Skin of body (tissue), 2 donors: ENCODE results near the gene SPRED2. TPM values are rescaled to one million over a fixed set of nuclear protein-coding genes. Genes with fewer than 3 reads are reported as not detected.

ENCODE experiments used
- DNase-seq: peaks from one replicate; lab custom pipeline; 2025; lab: John Stamatoyannopoulos, UW
- total RNA-seq: library from RNA; depleted of rRNA; stranded (reverse); fragments of >200 nt; gene quantifications from one replicate; pipeline ENCODE4 v1.2.3, GENCODE V29; 2014

Gene SPRED2, protein sequence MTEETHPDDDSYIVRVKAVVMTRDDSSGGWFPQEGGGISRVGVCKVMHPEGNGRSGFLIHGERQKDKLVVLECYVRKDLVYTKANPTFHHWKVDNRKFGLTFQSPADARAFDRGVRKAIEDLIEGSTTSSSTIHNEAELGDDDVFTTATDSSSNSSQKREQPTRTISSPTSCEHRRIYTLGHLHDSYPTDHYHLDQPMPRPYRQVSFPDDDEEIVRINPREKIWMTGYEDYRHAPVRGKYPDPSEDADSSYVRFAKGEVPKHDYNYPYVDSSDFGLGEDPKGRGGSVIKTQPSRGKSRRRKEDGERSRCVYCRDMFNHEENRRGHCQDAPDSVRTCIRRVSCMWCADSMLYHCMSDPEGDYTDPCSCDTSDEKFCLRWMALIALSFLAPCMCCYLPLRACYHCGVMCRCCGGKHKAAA
- 11.4 TPM for total RNA-seq

DNA sequence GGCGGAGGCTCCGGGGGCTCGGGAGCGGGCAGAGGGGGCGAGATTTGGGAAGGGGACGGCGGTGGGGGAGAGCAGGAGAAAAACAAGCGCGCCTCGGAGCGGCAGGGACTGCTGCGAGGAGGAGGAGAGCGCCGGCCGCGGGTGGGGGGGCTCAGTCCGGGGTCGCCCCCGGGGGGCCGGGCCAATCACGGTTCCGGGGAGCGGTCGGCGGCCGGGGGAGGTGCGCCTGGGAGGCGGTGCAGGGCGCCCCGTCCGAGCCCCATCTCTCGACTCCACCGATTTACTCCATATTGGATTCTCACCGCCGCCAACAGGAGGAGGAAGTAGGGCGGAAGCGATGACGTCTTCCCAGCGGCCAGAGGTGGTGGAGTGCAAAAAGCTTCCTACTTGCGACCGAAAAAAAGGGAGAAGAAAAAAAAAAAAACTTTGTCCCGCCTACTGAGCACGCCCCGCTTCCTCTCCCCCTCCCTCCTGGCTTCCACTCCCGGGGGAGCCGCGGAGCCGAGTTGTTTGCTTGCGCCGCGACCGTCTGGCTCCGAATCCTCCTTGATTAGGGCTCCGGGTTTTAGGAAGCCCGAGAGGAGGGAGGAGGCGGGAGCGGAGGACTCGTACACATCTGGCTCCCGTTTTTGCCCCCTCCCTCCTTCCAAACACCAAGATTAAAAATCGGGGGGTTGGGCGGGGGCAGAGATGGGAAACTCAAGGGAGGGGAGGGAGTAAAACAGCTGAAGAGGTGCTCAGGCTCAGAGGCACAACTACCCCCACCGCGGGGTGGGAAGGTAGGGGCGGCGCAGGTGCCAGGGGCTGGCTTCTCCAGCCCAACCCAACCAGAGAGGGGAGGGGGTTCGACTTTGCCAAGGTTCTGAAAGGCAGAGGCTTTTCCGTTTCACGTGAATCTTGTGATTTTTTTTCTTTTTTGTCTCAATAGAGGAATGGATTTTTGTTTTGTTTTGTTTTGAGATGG lies at the start of gene SPRED2:
TSS of gene SPRED2 (minus strand) at position 373 of the 964 bp plus-strand sequence. CDS start 612 bp downstream, outside the sequence.
- DNase-seq = peak; percentile 97

DNA sequence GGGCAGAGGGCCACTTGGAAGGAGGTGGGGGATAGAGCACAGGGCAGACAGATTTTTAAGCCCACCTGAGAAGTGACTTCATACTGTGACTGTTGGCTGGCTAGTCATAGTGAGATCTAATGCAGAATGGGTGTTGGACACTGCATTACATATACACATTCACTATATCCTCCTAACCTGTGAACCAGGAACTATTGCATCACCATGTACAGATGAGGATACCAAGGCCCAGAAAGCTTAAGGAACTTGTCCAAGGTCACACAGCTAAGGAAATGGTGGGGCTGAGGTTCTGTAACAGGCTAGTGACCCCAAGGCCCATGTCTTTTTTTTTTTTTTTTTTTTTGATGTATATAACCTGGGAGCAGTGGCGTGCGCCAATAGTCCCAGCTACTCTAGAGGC lies 49.6 kb upstream of the SPRED2 start:
- no peak for DNase-seq

DNA sequence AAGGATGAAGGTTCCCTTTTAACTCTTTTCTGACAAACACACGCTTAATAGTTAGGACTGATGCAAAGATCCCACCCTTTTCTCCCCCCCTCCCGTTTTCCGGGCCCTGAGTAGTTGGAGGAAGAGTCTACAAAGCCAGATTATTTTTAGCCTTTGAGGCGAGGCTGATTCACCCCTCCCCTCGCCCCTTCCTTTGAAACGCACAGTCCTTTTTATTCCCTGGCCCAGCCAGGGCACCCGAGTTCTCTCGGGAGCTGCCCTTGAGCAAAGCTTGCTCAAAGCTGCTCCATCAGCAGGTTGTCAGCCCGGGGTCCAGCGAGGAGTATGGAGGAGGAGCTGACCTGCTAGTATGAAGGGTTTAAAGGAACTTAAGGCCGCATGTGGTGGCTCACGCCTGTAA lies 47.1 kb upstream of the SPRED2 start:
- DNase-seq = no peak

DNA sequence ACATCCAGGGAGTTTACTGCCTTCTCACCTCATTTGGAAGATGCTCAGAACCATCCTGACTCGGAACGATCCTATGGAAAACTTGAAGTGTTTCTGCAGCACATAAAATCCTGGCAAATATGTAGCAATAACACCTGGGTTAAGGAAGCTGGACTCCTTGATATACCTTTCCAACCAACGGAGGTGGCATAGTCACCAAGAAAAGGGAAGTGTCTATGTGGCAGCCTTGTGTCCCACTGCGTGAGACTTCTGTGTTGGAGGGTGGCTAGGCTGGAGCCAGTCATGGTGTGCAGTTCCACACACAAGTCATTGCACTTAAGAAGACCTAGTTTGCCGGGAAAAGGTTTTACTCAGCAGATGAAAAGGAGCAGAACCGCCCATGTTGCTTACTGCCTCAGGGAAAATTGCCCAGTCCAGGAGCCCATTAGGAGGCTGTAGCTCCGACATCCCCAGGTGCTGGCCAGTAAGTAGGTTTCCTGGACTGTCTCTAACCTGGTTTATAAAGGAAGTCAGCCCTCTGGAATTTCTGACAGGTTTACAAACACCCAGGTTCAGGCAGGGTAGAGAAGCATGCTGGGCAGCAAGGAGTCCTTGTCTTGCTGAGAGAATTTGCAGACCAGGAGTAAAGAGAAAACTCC lies 46.2 kb upstream of the SPRED2 start:
- no peak for DNase-seq

DNA sequence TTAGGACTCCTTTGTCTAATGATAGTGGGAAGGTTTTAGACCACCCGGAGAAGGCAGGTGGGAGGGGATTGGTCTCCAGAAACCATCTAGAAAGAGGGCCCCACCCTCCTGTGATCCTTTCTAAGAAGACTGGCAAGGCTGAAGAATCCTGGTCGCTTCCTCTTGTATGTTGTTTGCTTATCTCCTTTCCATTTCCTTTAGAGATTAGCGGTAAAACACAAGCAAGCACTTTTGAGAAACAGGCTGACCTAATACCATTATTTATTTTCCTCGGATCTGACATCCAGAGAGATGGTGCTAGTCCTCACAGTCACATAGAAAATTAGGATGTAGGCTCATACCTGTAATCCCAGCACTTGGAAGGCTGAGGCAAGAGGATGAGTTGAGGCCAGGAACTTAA lies 45.2 kb upstream of the SPRED2 start:
- DNase-seq = no peak

DNA sequence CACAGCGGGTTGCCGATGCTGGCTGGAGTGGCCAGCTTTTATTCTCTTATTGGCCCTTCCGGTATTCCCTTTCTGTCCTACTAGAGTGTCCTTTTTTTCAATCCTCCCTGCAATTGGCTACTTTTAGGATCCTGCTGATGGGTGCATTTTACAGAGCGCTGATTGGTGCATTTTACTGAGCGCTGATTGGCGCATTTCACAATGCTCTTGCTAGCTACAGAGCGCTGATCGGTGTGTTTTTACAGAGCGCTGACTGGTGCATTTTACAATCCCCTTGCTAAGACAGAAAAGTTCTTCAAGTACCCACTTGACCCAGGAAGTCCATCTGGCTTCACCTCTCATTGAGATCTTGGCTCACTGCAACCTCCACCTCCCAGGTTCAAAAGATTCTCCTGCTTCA lies 44.4 kb upstream of the SPRED2 start:
- DNase-seq = no peak

DNA sequence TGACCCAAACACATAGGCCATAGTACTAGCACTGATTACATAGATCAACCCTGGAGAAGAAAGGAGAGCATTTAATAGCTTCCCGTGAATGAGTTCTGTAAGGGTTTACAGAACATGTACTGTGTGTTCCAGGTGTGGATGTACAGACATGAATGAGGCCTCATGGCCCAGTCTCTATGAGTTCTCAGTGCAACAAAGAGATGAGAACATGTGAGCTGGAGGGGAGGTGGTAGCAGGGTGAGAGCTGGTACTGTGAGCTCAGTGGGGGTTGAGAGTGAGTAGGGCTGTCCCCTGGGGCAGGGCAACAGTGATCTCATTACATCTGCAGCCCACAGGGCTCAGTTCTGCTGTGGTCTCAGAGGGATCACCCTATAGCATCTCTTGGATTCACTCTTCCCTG lies 42.6 kb upstream of the SPRED2 start:
- DNase-seq = no peak

DNA sequence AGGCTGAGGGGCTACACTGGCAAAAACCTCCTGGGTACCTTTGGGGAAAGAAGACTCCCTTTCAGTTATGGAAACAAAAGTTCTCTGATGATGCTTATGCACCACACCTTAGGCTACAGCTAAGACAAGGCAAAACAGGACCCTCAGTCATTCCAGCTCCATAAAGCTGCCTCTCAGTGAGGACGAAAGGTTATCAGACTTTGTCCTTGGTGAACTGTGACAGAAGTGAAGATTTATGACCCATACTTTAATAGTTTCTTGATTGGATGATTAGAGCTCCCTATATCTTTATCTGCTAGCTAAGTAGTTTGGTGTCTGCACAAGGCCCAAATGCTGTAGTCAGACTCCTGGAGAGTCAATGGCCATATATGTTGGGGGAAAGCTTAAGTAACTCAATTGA lies 40.6 kb upstream of the SPRED2 start:
- no peak for DNase-seq

DNA sequence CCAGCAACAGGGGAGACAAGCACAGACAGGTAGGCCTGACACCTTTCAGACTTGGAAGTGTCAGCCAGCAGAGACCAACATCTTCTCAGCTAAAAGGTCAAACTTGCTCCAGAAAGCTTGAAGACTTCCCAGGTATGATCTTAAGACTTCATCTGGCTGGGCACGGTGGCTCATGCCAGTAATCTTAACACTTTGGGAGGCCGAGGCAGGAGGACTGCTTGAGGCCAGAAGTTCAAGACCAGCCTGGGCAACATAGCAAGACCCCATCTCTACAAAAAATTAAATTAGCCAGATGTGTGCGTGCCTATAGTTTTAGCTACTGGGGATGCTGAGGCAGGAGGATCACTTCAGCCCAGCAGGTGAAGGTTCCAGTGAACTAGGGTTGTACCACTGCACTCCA lies 39.0 kb upstream of the SPRED2 start:
- no peak for DNase-seq

DNA sequence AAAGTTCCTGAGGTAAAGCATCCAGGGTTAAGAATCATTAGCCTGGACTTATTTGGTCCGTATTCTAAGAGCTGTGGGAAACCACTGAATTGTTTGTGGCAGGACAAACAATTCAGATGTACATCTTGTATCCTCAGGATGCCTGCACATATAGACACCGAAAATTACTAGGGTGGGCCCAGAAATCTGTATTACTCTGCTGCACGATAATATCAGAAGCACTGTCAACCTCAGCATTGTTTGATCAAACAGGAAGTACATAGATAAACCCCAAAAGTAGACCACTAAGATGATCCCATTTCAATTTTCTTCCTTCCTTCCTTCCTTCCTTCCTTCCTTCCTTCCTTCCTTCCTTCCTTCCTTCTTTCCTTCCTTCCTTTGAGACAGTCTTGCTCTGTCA lies 34.2 kb upstream of the SPRED2 start:
- no peak for DNase-seq

DNA sequence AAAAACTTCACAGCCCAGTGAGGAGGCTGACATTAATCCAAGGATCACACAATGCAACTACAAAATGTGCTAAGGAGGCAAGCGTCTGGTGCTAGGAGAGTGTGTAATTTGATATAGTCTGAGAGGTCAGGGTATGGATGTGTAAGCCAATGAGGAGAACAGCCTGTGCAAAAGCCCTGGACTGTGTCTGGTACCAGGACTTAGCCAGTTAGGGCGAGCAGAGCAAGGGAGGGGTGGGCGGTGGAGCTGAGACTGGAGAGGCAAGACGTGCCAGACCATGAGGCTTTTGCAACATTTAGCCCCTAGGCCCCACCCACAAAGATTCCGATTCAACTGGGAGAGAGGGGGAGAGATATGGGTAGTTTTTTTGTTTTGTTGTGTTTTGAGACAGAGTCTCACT lies 33.5 kb upstream of the SPRED2 start:
- DNase-seq = no peak

DNA sequence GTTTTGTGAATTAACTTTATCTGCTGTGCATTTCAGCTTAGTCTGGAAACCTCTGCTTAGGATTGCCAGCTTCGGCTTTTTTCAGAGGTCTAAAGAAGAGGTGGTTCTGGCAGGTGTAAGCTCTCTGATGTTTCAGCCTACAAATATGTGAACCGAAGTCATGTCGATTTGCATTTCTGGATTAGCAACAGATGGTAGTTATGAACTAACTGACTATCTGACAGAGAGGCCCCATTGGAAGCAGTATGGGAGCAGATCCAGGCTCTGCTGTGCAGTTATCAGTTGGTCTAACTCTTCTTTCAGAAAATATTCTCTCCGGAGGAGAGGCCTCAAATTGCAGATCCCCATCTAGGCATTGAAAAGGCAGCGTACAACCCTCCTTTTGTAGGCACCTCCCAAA lies 32.7 kb upstream of the SPRED2 start:
- no peak for DNase-seq

DNA sequence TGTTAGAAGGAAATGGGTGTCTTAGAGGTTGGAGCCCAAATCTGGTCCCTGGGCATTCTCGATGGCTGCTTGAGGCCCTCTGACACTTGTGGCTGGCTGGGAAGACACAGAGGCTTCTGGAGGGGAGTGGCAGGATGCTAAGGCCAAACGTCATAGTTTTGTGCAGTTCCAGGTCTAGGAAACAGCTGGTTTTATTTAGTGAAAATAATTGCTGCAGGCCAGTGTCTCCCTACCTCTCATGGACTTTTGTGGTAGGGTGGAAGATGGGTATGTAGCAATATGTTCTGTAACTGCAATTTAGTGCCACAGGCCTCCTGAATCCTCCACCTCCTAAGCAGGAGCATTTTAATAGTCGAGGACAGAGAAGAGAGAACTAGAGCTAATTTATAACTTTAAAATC lies 32.2 kb upstream of the SPRED2 start:
- peak; percentile 10 for DNase-seq

DNA sequence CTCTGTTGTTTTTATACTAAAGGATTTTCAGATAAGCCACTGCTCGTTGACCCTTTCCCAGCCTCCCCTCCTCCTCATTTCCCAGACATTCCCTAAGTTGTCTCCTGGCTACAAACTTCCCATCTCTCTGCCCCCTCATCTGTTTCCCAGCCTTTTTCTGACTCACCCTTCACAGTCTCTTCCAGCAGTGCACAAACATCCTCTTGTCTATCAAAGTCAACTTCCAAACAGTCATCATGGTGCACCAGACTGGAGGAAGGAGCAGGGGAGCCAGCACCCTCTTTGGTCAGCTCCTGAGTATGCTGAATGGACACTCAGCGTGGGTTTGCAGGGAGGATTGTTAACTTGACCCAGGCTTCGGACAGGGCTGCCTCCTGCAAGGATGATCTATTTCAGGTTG lies 26.6 kb upstream of the SPRED2 start:
- DNase-seq = no peak

DNA sequence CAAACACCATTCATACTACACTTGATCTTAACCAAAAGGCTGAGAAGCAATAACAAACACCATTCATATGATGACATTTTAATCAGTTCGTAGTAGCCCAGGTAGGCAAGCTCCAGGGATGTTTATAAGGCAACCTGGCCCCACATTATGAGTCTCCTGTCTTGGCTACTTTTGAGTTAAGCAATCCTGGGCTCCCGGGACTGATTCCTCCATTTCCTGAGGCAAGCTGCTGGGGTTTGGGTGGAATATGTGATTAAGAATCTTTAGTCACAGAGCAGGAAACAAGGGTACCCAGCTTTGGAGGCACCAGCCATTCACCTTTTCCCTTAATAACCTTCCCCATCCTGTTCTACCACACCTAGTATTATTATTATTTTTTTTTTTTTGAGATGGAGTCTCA lies 24.5 kb upstream of the SPRED2 start:
- DNase-seq = no peak

DNA sequence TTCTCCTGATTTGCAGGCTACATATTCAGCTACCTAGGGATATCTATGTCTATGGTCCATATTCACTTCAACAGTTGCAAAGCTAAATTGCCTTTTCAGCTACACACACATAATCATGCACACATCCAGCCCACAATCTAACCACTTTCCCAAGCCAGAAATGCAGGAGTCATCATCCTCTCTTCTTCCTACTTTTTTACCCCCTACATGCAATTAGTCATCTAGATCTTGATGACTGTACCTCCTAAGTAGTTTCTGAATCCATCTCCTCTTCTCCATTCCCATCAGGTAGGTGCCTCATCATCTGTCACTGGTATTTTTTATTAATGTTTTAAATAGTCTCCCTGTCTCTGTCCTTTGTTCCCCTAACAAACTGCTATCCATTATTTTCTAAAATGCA lies 23.7 kb upstream of the SPRED2 start:
- DNase-seq = no peak

DNA sequence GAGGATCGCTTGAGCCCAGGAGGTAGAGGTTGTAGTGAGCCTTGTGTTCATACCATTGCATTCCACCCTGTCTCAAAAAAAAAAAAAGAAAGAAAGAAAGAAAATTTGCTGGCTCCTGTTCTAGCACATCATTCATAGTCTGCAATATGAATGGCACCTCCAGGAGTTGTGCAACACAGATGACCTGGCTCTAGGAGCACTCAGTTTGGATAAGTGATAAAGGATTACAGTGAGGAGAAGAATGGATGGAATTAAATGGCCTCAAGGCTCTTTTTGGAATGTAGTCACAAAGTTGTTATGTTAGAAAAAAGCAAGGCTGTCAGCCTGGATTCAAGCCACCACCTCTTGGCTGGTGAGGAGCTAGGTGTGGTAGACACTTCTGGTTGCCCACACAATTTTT lies 21.5 kb upstream of the SPRED2 start:
- no peak for DNase-seq

DNA sequence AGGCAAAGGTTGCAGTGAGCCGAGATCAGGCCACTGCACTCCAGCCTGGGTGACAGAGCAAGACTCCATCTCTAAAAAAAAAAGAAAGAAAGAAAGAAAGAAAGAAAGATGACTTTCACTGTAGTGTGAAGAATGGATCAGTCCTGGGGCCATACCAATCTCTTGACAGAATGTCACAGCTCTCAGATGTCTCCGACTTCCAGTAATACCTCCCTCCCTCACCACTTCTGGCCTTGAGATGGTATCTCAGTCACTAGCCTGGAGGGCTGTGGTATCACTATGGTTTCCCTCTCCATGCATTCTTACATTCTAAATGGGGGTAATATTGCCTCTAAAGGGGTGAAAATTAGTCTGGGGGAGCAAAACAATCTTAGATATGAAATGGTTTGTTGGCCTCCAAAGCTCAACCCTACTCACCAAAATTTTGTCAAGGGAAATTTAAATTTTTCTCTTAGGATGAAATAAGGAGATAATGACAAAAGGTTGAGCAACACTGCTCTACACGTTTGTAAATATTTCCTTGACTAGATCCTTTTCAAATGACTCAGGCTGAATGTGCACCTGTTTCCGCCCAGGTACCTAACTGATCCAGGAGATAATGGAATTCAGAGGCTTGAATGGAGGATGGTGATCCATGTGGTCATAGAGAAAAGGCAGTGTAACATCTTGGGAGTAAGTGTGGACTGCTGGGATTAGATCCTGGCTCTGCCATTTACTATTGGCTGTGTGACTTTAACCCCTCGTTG lies 19.9 kb upstream of the SPRED2 start:
- DNase-seq = no peak

DNA sequence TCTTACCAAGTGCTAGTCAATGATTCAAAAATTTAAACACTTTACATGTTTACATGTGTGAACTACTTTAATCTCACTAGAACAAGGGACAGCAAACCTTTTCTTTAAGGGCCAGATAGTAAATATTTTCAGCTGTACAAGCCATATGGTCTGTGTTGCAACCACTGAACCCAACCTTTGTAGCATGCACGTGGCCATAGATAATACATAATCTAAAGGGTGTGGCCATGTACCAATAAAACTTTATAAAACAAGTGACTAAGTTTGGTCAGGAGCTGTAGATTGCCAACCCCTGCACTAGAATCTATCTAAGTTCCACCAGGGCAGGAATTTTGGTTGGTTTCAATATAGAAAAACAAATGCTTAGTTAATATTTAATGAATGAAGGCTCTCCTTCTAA lies 18.4 kb upstream of the SPRED2 start:
- no peak for DNase-seq

DNA sequence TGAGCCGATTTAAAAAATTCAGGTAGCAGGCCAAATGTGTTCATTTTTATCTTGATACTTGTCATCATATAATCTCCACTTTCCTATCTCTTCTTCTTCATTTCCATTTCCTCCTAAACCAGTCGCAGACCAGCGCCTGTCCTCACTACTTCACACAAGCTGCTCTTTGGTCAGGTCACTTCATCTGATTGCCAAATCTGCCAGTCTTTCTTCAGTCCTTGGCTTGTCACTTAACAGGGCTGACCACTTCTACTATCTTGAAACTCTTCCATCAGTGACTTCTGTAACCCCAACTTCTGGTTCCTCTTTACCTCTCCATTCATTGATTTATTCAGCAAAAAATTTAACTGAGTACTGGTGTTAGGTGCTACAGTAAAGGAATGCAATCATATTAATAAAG lies 18.0 kb upstream of the SPRED2 start:
- DNase-seq = no peak

DNA sequence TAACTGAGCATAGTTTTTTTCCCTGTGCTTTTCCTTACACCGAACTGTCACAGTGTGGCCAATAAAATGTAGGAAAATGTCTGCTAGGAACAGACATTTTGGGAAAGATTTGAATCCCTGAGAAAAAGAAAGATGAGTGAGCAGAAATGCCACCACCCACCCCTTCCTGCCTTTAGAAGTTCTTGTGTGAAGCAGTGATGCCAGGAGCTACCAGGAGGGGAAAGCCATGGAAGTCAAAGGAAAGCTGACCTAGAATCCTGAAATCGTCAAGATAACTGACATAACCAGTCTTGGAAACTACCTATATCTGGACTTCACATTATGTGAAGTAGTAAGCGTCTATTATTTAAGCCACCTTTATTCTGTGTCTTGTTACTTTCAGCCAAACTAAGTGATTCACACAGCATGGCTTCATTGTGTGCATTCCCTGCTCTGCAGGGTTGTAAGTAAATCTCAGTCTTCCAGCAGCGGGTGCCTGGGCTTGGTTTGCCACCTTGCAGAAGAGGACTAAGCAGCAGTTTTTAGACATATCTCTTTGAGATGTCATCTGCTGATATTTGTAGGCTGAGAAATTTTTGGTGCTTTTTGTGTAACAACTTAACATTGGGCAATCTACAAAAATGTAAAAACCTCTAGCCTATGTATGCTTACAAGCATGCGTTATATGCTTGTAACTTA lies 11.2 kb upstream of the SPRED2 start:
- no peak for DNase-seq
